ENCODE measurements around the gene BDH1.
"Not testable (repeated sequence)": the region's sequence is repeated elsewhere in the genome, so short reads cannot be mapped to it uniquely, and the experiment has no call there.

The BDH1 gene

GRCh38 chr3:197555281-197556261, at the start of gene BDH1:
Gene BDH1, minus strand, starts transcription at chr3:197555968. Its CDS starts 9,525 bp downstream, at chr3:197546443.
- DNase-seq (ENCODE audit: low spot score), result peak; percentile 48

- DNase-seq (ENCODE audit: low spot score), result no peak
Observed at GRCh38 chr3:197603317-197603933, 47.7 kb upstream of the BDH1 start.

DNA sequence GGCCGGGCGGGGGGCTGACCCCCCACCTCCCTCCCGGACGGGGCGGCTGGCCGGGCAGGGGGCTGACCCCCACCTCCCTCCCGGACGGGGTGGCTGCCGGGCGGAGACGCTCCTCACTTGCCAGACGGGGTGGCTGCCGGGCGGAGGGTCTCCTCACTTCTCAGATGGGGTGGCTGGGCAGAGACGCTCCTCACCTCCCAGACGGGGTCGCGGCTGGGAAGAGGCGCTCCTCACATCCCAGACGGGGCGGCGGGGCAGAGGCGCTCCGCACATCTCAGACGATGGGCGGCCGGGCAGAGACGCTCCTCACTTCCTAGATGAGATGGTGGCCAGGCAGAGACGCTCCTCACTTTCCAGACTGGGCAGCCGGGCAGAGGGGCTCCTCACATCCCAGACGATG, 46.6 kb upstream of the BDH1 start:
- DNase-seq (ENCODE audit: low spot score), result not testable (repeated sequence)

DNA sequence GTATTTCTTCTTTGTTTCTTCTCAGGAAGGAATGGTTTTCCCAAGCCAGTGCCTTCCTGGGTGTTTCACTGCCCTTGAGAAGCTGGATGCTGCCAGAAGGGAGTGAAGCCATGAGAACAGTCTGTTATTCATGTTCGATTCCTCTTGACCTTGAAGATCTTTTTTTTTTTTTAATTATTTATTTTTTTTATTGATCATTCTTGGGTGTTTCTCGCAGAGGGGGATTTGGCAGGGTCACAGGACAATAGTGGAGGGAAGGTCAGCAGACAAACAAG, 45.7 kb upstream of the BDH1 start:
- not testable (repeated sequence) for DNase-seq (ENCODE audit: low spot score)

GRCh38 chr3:197600796-197601565, 45.2 kb upstream of the BDH1 start:
- no peak for DNase-seq (ENCODE audit: low spot score)

DNA sequence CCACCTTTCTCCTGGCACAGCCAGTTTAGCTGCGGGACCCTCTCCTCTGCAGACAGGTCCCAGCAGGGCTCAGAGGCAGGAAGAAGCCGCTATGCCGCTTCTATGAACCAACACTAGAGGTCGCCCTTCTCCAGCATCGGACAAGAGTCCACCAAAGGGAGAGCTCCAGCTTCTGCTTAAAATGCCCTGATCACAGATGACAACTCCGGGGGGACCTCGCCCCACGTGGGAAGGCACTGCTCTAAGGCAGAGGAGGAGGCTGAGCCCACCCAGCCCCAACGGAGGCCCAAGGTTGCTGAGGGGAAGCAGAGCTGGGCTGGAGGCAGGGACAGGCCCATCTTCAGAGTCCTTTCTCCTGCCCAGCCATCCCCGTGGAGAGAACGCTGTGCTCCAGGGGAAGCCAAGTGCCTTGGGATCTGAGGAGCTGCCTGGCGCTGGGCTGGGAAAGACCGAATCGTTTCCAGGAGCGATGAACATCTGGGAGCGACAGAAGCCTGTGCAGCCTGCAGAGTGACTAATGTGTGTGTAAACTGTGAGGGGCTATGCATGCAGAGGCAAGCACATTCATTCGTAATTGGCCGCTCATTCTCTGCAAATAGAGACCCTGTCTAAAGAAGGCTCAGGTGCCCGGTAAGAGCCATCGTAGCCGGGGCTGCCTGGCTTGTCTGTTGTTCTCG, 43.5 kb upstream of the BDH1 start:
- peak; percentile 86 for DNase-seq (ENCODE audit: low spot score)

- DNase-seq (ENCODE audit: low spot score), result no peak
Observed at GRCh38 chr3:197598404-197598980, 42.7 kb upstream of the BDH1 start.

DNA sequence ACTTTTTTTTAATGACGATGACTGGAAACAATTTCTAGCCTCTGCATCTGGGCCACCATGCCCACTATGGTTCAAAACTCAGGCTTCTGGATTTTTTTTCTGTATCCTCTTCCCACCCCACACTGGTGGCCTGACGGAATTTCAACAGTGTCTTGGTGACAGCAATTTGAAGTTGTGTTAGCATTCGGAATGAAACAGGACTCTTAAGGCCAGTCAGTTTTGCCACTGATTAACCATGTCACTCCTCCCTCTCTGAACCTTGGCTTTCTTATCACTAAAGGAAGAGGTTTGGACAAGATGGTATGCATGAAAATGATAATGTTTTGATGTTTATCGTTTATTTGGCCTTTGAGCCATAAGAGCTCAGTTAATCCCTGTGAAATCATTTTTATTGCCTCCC, 41.6 kb upstream of the BDH1 start:
- DNase-seq (ENCODE audit: low spot score), result no peak

GRCh38 chr3:197595470-197596185, 39.9 kb upstream of the BDH1 start:
- DNase-seq (ENCODE audit: low spot score), result no peak

DNA sequence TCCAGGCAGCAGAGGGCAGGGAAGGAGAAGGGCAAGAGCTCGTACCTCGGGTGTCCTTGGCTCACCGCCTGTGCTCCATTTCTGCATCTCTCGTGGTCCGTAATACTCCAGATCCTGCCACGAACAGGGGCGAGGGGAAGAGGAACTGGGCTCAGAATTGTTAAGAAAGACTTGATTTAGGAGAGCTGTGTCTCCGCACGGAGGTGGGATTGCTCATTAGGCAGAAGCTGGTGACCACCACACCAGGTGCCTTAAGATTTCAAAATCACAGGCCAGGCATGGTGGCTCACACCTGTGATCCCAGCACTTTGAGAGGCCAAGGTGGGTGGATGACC, 37.2 kb upstream of the BDH1 start:
- no peak for DNase-seq (ENCODE audit: low spot score)

DNA sequence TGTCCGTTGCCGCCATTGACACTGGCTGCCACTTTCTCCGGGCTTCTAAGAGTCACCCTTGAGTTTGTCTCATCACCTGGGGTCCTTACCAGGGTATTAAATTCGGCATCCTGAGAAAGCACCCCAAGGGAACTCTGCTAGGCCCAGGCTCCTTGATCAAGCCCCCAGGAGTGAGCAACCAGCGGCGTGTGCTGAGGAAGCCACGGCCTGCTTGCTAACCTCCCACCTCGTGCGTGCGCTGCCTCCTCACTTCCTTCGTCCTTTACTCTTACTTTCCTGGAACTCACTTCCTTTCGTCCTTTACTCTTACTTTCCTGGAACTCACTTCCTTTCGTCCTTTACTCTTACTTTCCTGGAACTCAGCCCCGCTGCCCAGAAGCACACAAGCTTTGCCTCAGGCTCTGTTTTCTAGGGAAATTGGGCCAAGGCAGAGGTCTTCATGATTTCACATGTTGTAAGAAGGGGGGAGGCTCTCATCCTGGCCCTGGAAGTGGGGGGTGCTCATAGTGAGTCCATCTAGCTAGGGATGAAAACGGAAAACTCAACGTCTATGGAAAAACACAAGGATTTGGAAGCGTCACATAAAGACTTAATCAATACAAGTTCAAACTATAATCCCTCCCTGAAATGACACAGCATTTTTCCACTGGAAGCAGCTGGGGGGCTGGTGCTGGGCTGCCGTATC, 36.7 kb upstream of the BDH1 start:
- peak; percentile 5 for DNase-seq (ENCODE audit: low spot score)

DNA sequence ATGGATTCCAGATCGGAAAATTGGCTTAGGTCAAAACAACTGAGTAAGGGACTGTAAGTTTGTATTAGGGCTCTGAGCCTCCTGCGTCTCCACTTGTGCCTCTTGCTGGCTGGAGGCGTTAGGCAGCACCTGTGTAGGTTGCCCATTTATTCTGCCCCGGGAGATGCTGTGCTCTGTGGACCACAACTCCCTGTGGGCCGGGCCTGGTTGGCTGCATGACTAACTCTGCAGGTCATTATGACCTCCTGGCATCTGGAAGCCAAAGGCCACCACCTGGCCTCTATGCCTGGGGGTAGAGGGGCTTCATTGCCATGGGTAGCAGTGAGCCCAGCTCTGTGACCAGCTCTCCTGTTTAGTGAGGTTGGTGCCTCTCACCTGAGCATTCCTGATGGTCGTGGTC, 36.0 kb upstream of the BDH1 start:
- DNase-seq (ENCODE audit: low spot score), result no peak

GRCh38 chr3:197590313-197590962, 34.7 kb upstream of the BDH1 start:
- DNase-seq (ENCODE audit: low spot score), result no peak

DNA sequence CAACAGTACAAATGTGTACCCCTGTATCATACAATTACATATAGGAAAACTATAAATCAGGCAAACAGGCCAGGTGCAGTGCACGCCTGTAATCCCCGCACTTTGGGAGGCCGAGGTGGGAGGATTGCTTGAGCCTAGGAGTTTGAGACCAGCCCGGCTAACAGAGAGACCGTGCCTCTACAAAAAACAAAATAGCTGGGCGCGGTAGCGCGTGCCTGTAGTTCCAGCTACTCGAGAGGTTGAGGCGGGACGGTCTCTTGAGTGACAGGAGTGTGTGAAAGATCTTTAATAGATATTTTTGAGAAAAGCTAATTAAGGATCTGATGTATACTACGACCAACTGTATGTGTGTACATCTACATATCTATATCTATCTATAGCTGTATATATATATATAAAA, 33.8 kb upstream of the BDH1 start:
- DNase-seq (ENCODE audit: low spot score), result no peak

DNA sequence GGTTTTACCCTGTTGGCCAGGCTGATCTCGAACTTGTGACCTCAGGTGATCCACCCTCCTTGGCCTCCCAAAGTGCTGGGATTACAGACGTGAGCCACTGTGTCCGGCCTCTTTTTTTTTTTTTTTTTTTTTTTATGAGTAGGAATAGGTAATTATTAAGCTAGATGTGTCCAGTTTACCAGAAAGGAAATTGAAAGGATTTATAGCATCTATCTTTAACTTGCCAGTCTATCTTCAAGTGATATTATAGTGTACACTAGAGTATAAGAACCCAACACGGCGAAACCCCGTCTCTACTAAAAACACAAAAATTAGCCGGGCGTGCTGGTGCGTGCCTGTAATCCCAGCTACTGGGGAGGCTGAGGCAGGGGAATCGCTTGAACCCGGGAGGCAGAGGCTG, 31.0 kb upstream of the BDH1 start:
- DNase-seq (ENCODE audit: low spot score), result not testable (repeated sequence)

DNA sequence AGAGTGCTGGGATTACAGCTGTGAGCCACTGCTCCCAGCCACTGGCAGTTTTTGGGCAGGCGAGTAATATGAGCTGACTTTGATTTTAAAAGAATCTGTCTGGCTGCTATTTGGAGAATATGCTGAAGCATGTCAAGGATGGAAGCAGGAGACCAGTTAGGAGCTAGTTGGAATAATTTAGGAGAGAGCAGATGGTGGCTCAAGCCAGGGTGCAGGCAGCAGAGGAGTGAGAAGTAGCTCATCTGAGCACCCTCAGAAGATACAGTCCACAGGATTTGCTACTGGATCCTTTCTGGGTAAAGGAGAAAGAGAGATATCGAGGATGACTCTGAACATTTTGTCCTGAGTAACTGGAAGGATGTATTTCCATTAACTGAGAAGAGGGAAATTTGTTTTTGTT, 30.4 kb upstream of the BDH1 start:
- DNase-seq (ENCODE audit: low spot score), result no peak

DNA sequence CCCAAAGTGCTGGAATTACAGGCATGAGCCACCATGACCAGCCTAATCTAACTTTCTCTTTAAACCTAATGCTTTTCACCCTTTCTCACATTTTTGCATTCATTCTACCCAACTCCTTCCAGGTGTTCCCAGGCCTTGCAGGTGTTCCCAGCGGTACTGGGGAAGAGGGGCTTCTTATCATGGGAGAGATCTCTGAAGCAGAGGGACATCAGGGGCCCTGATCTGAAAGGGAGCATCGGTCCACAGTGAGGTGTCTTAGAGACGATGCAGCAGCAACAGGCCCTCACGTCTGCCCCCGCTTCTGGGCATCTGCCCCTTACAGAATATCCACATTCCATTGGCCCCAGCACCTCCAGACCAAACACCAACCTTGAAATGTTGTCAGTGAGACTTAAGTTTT, 29.0 kb upstream of the BDH1 start:
- DNase-seq (ENCODE audit: low spot score), result no peak

DNA sequence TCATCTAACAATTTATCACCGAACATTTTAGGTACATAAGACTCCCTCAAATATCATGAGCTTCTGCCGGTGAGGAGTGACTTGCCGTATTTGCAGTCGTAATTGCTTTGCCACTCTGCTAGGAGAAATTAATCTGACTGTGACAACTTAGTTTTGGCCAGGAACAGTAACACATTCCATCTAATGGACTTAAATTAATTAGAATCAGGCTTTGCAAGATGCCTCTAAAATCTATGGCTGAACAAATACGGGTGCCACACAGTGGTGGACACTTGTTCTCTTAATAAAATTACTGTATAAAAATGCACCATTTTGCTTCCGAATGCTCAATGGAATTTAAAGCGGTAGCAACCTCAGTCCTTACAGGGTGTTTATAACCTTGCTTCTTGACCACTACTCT, 27.6 kb upstream of the BDH1 start:
- DNase-seq (ENCODE audit: low spot score), result no peak

DNA sequence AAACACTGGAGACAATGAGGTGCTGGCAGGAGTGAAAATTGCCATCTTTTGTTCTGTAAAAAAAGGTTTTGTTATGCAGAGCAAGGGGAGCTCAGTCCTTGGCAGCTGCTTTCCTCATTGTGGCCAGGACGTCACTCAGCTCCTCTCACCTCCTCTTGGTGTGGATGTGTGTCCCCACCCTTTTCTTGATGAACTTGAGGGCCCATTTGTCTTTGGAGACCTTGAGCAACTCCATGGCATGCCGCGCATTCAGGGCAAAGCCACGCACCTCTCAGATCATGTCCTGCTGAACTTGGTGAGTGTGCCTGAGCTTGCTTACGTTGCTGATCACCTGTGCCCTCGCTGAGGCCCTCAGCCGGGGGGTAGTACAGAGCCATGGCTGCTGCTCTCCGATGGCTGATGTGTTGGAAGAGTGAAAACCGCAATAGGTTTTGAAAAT, 24.5 kb upstream of the BDH1 start:
- no peak for DNase-seq (ENCODE audit: low spot score)

DNA sequence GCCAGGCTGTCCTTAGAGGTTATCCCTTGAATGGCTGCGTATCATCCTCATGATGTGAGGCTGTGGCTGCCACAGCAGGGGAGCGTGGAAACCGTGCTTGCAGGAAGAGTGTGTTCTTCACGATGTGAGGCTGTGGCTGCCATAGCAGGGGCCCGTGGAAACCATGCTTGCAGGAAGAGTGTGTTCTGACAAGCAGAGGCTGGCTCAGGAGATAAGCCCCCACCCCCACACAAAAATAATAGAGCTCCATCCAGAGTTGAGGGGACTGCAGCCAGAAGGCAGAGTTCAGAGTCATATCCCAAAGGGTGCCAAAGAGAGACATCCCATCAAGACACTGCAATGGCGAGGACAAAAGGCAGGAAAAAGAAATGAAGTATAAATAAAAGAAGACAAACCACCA, 22.6 kb upstream of the BDH1 start:
- no peak for DNase-seq (ENCODE audit: low spot score)

Data from CD4-positive, alpha-beta T cell treated with Interleukin-2 at 100 ng/mL for 4 hours (primary cell).